ENCODE measurements around the gene CDK15. TPM values are rescaled to one million over a fixed set of nuclear protein-coding genes. Genes with fewer than 3 reads are reported as not detected.

The CDK15 gene
- total RNA-seq, 1 donor from 2014 or later: 0.21 TPM

- peaks cover 5% of the 10 kb centered on the region for H3K27me3 Mint-ChIP-seq (ENCODE audit: insufficient read depth, low read depth)
- H4K20me1 ChIP-seq (ENCODE audit: low read depth): no peaks in the 10 kb centered on the region
- peaks cover 6% of the 10 kb centered on the region for H3K4me1 Mint-ChIP-seq
- no peak overlapping the region for H3K9ac ChIP-seq
- no peak overlapping the region for H3K4me2 ChIP-seq
- H2AFZ ChIP-seq (replicated peaks): no peak overlapping the region
- H3K36me3 Mint-ChIP-seq: no peaks in the 10 kb centered on the region
- H3K27ac ChIP-seq: no peak overlapping the region
- H3F3A ChIP-seq (ENCODE audit: low read depth): peaks cover 6% of the 10 kb centered on the region
- H3K27me3 ChIP-seq: no peaks in the 10 kb centered on the region
- DNase-seq (ENCODE audit: low spot score): no peak
- no peaks in the 10 kb centered on the region for H3K9me3 ChIP-seq (ENCODE audit: low read depth)
- no peak overlapping the region for H3K27ac Mint-ChIP-seq
- no peaks in the 10 kb centered on the region for H3K4me1 ChIP-seq
- H3K4me3 ChIP-seq: no peak overlapping the region
- H3K36me3 ChIP-seq: no peaks in the 10 kb centered on the region
- H3K79me2 ChIP-seq (ENCODE audit: low read depth): no peaks in the 10 kb centered on the region
- TF ChIP-seq EZH2 (IDR thresholded peaks at IDR 0.05) (no peak), EZH2phosphoT487 (IDR thresholded peaks at IDR 0.05) (no peak)
- TF ChIP-seq, protein P1, sequence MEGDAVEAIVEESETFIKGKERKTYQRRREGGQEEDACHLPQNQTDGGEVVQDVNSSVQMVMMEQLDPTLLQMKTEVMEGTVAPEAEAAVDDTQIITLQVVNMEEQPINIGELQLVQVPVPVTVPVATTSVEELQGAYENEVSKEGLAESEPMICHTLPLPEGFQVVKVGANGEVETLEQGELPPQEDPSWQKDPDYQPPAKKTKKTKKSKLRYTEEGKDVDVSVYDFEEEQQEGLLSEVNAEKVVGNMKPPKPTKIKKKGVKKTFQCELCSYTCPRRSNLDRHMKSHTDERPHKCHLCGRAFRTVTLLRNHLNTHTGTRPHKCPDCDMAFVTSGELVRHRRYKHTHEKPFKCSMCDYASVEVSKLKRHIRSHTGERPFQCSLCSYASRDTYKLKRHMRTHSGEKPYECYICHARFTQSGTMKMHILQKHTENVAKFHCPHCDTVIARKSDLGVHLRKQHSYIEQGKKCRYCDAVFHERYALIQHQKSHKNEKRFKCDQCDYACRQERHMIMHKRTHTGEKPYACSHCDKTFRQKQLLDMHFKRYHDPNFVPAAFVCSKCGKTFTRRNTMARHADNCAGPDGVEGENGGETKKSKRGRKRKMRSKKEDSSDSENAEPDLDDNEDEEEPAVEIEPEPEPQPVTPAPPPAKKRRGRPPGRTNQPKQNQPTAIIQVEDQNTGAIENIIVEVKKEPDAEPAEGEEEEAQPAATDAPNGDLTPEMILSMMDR (IDR thresholded peaks at IDR 0.05): no peak
- H3K9me3 Mint-ChIP-seq: no peaks in the 10 kb centered on the region
- H3K4me3 Mint-ChIP-seq: no peak overlapping the region
Measured at GRCh38 chr2:201793631-201794030, 12.7 kb upstream of the CDK15 start.

DNA sequence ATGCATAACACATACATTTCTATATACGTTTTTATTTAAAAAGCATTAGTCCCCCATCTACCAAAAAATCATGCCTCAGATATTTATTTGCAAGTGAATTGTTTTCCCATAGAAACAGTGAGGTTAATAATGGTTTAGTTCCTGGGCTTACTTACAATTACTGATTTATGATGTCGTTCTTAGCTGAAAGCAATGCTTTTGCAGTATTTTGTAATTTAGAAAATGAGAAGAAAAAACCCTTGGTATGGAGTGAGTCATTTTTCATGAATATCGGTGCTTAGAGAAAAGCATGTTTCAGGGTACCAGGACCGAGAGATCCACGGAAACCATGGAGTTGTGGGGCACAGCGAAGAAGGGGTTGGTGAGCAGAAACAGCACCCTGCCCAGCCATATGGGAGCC, 12.0 kb upstream of the CDK15 start:
- no peaks in the 10 kb centered on the region for H3K36me3 Mint-ChIP-seq

GRCh38 chr2:201795607-201796477, 10.5 kb upstream of the CDK15 start:
- Histone ChIP-seq H4K20me1 (ENCODE audit: low read depth) (no peaks in the 10 kb centered on the region), H3K9ac (no peak overlapping the region), H2AFZ (replicated peaks) (no peak overlapping the region), H3K9me3 (ENCODE audit: low read depth) (no peaks in the 10 kb centered on the region), H3K4me3 (no peak overlapping the region), H3F3A (ENCODE audit: low read depth) (peaks cover 6% of the 10 kb centered on the region), H3K27me3 (no peaks in the 10 kb centered on the region), H3K27ac (no peak overlapping the region), H3K4me1 (no peaks in the 10 kb centered on the region), H3K79me2 (ENCODE audit: low read depth) (no peaks in the 10 kb centered on the region), H3K36me3 (no peaks in the 10 kb centered on the region), H3K4me2 (no peak overlapping the region)
- H3K4me1 Mint-ChIP-seq: peaks cover 6% of the 10 kb centered on the region
- TF ChIP-seq EZH2 (IDR thresholded peaks at IDR 0.05): no peak
- TF ChIP-seq, protein P1 (IDR thresholded peaks at IDR 0.05): peak; percentile 81
- H3K9me3 Mint-ChIP-seq: no peaks in the 10 kb centered on the region
- no peaks in the 10 kb centered on the region for H3K36me3 Mint-ChIP-seq
- no peak overlapping the region for H3K27ac Mint-ChIP-seq
- no peaks in the 10 kb centered on the region for H3K27me3 Mint-ChIP-seq (ENCODE audit: insufficient read depth, low read depth)
- peak overlapping the region; percentile 1 for H3K4me3 Mint-ChIP-seq
- DNase-seq (ENCODE audit: low spot score): peak; percentile 78

More for the DNA sequence above, 12.0 kb upstream of the CDK15 start:
- Histone ChIP-seq H3K27me3 (no peaks in the 10 kb centered on the region), H3K36me3 (no peaks in the 10 kb centered on the region), H3K27ac (no peak overlapping the region), H3K4me1 (no peaks in the 10 kb centered on the region), H3K79me2 (ENCODE audit: low read depth) (no peaks in the 10 kb centered on the region), H3K9ac (no peak overlapping the region), H2AFZ (replicated peaks) (no peak overlapping the region), H4K20me1 (ENCODE audit: low read depth) (no peaks in the 10 kb centered on the region), H3F3A (ENCODE audit: low read depth) (peaks cover 6% of the 10 kb centered on the region), H3K4me2 (no peak overlapping the region), H3K4me3 (no peak overlapping the region), H3K9me3 (ENCODE audit: low read depth) (no peaks in the 10 kb centered on the region)
- no peak for DNase-seq (ENCODE audit: low spot score)
- no peaks in the 10 kb centered on the region for H3K9me3 Mint-ChIP-seq
- H3K4me3 Mint-ChIP-seq: no peak overlapping the region
- peaks cover 5% of the 10 kb centered on the region for H3K27me3 Mint-ChIP-seq (ENCODE audit: insufficient read depth, low read depth)
- H3K27ac Mint-ChIP-seq: no peak overlapping the region
- TF ChIP-seq EZH2phosphoT487 (IDR thresholded peaks at IDR 0.05): no peak
- TF ChIP-seq EZH2 (IDR thresholded peaks at IDR 0.05): no peak
- TF ChIP-seq, protein P1 (IDR thresholded peaks at IDR 0.05): no peak
- peaks cover 6% of the 10 kb centered on the region for H3K4me1 Mint-ChIP-seq

All from neural progenitor cell (in vitro differentiated cells).